HCT116 (cell line): ENCODE measurements around the gene GNGT2. TPM values are rescaled to one million over a fixed set of nuclear protein-coding genes. Genes with fewer than 3 reads are reported as not detected.

Source experiments
- ATAC-seq: fragments of 200-7000 bp; cut with Tn5 transposase; 2 replicates; pipeline ENCODE4 v1.9.1; 2020; ENCODE audit warnings: mild to moderate bottlenecking, moderate library complexity
- BruUV-seq: library from RNA; stranded (reverse); fragments of 400-500 nt; replicated peaks from 2 replicates; lab custom pipeline; 2021; lab: Mats Ljungman, UMichigan
- CTCF ChIA-PET: fragments of 300-600 bp; sonication (Branson Sonifier 250); formaldehyde crosslinking; loops from one replicate; lab custom pipeline; 2021; ENCODE audit warnings: antibody characterized with exemption; lab: Charles Lee
- POLR2A ChIA-PET: fragments of 300-600, 350-600 bp; sonication (Branson Sonifier 250); formaldehyde crosslinking; loops from one replicate; lab custom pipeline; 2021; ENCODE audit warnings: antibody characterized with exemption; lab: Charles Lee
- RAD21 ChIA-PET, 2 experiments: fragments of 300-600 bp; sonication (Branson Sonifier 250); formaldehyde crosslinking; loops; one replicate each; lab custom pipeline; 2023; ENCODE audit warnings: low total read pairs in 2 of 2; ENCODE audit not compliant: uncharacterized antibody in 2 of 2, unreplicated experiment in 2 of 2, low non-redundant PET in 1 of 2; lab: Charles Lee
- DNase-seq: peaks from one replicate; pipeline ENCODE4 v3.0.0-alpha.2; 2010; ENCODE audit warnings: low read depth, low spot score
- H2AFZ ChIP-seq: fragments of 200-600 bp; shearing (Covaris generic), sonication (generic); 2 replicates; pipeline ENCODE4 v1.6.1; 2017; ENCODE audit warnings: low read depth, mixed run types, mixed read lengths, antibody characterized with exemption, low read length; ENCODE audit not compliant: poor library complexity, severe bottlenecking
- H3K27ac ChIP-seq: 2 replicates; pipeline ENCODE4 v1.5.1; 2012; ENCODE audit warnings: low read depth, low read length
- H3K27me3 ChIP-seq: fragments of 200-600 bp; sonication (generic); 2 replicates; pipeline ENCODE4 v1.6.1; 2016; ENCODE audit warnings: mixed run types, low read length, mixed read lengths; ENCODE audit not compliant: insufficient read depth
- H3K36me3 ChIP-seq, 2 experiments: fragments of 200-500 bp in 1 of 2; fragments of 200-600 bp in 1 of 2; sonication (Bioruptor generic) in 1 of 2; sonication (generic) in 1 of 2; 2 replicates each; pipeline versions ENCODE4 v1.5.1 to v1.6.1; 2014 to 2016; ENCODE audit warnings: low read length in 2 of 2, inconsistent platforms in 1 of 2, mixed read lengths in 1 of 2, mixed run types in 1 of 2; ENCODE audit not compliant: insufficient read depth in 2 of 2, control insufficient read depth in 1 of 2
- H3K4me1 ChIP-seq, 2 experiments: fragments of 200-600 bp in 1 of 2; sonication (generic) in 1 of 2; 2 replicates each; pipeline versions ENCODE4 v1.5.1 to v1.6.1; 2012 to 2017; ENCODE audit warnings: low read length in 2 of 2, inconsistent platforms in 1 of 2, mild to moderate bottlenecking in 1 of 2, mixed read lengths in 1 of 2, mixed run types in 1 of 2, moderate library complexity in 1 of 2; ENCODE audit not compliant: insufficient read depth in 2 of 2, control insufficient read depth in 1 of 2
- H3K4me2 ChIP-seq: fragments of 200-600 bp; sonication (generic); 2 replicates; pipeline ENCODE4 v1.6.1; 2017; ENCODE audit warnings: mixed run types, low read length, mixed read lengths
- H3K4me3 ChIP-seq, 2 experiments: fragments of 200-600 bp in 1 of 2; sonication (generic) in 1 of 2; replicated peaks in 1 of 2; 2 replicates each; pipeline ENCODE4 v1.5.1; 2011 to 2016; ENCODE audit warnings: low read length in 2 of 2, control low read depth in 1 of 2, low read depth in 1 of 2, mild to moderate bottlenecking in 1 of 2, mixed read lengths in 1 of 2, mixed run types in 1 of 2
- H3K79me2 ChIP-seq: fragments of 200-600 bp; sonication (generic); 2 replicates; pipeline ENCODE4 v1.6.1; 2017; ENCODE audit warnings: mild to moderate bottlenecking, mixed run types, low read length, moderate library complexity, mixed read lengths; ENCODE audit not compliant: insufficient read depth
- H3K9ac ChIP-seq: fragments of 200-600 bp; sonication (generic); 2 replicates; pipeline ENCODE4 v1.6.1; 2016; ENCODE audit warnings: low read length, mixed read lengths
- H3K9me2 ChIP-seq: fragments of 200-600 bp; sonication (generic), shearing (Covaris generic); 2 replicates; pipeline ENCODE4 v1.6.1; 2017; ENCODE audit warnings: mixed run types, mild to moderate bottlenecking, moderate library complexity; ENCODE audit not compliant: insufficient read depth
- H3K9me3 ChIP-seq, 2 experiments: fragments of 200-500 bp in 1 of 2; fragments of 200-600 bp in 1 of 2; sonication (Bioruptor generic) in 1 of 2; sonication (generic) in 1 of 2; 2 replicates each; pipeline ENCODE4 v1.6.1; 2014 to 2017; ENCODE audit warnings: low read length in 2 of 2, mixed read lengths in 2 of 2, inconsistent platforms in 1 of 2, low read depth in 1 of 2, mild to moderate bottlenecking in 1 of 2, mixed run types in 1 of 2, moderate library complexity in 1 of 2; ENCODE audit not compliant: control insufficient read depth in 1 of 2, insufficient read depth in 1 of 2
- H4K20me1 ChIP-seq: fragments of 200-600 bp; sonication (generic), shearing (Covaris generic); 2 replicates; pipeline ENCODE4 v1.6.1; 2017; ENCODE audit warnings: mixed run types, mild to moderate bottlenecking, moderate library complexity; ENCODE audit not compliant: insufficient read depth
- ATF3 ChIP-seq: IDR thresholded peaks from 2 replicates; pipeline ENCODE4 v1.6.1; 2012
- CBX3 ChIP-seq: IDR thresholded peaks from 2 replicates; pipeline ENCODE4 v1.6.1; 2012; ENCODE audit warnings: low read depth
- CTCF ChIP-seq, 3 experiments: fragments of 200-600 bp in 1 of 3; sonication (generic) in 1 of 3; IDR thresholded peaks in 2 of 3; conservative IDR thresholded peaks in 1 of 3; 2 replicates each; pipeline ENCODE4 v1.5.1; 2012 to 2017; ENCODE audit warnings: low read depth in 2 of 3, low read length in 2 of 3, antibody characterized with exemption in 1 of 3, borderline replicate concordance in 1 of 3, control low read depth in 1 of 3, mild to moderate bottlenecking in 1 of 3, mixed read lengths in 1 of 3, mixed run types in 1 of 3, moderate library complexity in 1 of 3; ENCODE audit not compliant: insufficient read depth in 1 of 3
- EGR1 ChIP-seq: IDR thresholded peaks from 2 replicates; pipeline ENCODE4 v1.6.1; 2012; ENCODE audit warnings: low read depth
- EZH2 ChIP-seq: fragments of 200-600 bp; sonication (generic); IDR thresholded peaks from 2 replicates; pipeline ENCODE4 v1.6.1; 2017; ENCODE audit warnings: antibody characterized with exemption, mixed run types
- EZH2phosphoT487 ChIP-seq: fragments of 200-600 bp; IDR thresholded peaks from 2 replicates; pipeline ENCODE4 v1.6.1; 2018; ENCODE audit warnings: antibody characterized with exemption, borderline replicate concordance
- FOSL1 ChIP-seq: IDR thresholded peaks from 2 replicates; pipeline ENCODE4 v1.6.1; 2012; ENCODE audit warnings: low read depth
- POLR2A ChIP-seq: IDR thresholded peaks from 2 replicates; pipeline ENCODE4 v1.7.0; 2011; ENCODE audit warnings: borderline replicate concordance; ENCODE audit not compliant: insufficient read depth, insufficient read length; ENCODE audit errors: extremely low read depth
- POLR2AphosphoS5 ChIP-seq: IDR thresholded peaks from 2 replicates; pipeline ENCODE4 v1.6.1; 2011; ENCODE audit warnings: mild to moderate bottlenecking, low read depth, low read length, moderate library complexity
- SIN3A ChIP-seq: IDR thresholded peaks from 2 replicates; pipeline ENCODE4 v1.6.1; 2012; ENCODE audit warnings: low read depth
- SP1 ChIP-seq: IDR thresholded peaks from 2 replicates; pipeline ENCODE4 v1.6.1; 2012; ENCODE audit warnings: low read depth
- SRF ChIP-seq: IDR thresholded peaks from 2 replicates; pipeline ENCODE4 v1.6.1; 2012; ENCODE audit warnings: low read depth
- TCF7L2 ChIP-seq: IDR thresholded peaks from 2 replicates; pipeline ENCODE4 v1.7.0; 2011; ENCODE audit warnings: borderline replicate concordance, inconsistent platforms; ENCODE audit not compliant: insufficient read depth, insufficient read length; ENCODE audit errors: extremely low read depth
- YY1 ChIP-seq: IDR thresholded peaks from 2 replicates; pipeline ENCODE4 v1.6.1; 2011; ENCODE audit warnings: low read length, low read depth, moderate library complexity, mild to moderate bottlenecking; ENCODE audit not compliant: insufficient replicate concordance; ENCODE audit errors: extremely low read depth
- ZBTB33 ChIP-seq: IDR thresholded peaks from 2 replicates; pipeline ENCODE4 v1.6.1; 2011; ENCODE audit warnings: mild to moderate bottlenecking, low read length, moderate library complexity; ENCODE audit not compliant: insufficient replicate concordance; ENCODE audit errors: extremely low read depth
- ZFX ChIP-seq: fragments of 450-650 bp; IDR thresholded peaks from 2 replicates; pipeline ENCODE4 v1.6.1; 2017
- intact Hi-C: fragments of 100-400 bp; cut with micrococcal nuclease; formaldehyde crosslinking; loops from 2 replicates; pipeline ENCODE4 v1.10.0; 2022
- total RNA-seq: library from RNA; stranded (reverse); gene quantifications from one replicate; pipeline ENCODE4 v1.2.1, GENCODE V29; 2021; ENCODE audit not compliant: unreplicated experiment

GNGT2 gene
- total RNA-seq, 1 experiment from 2014 or later: not detected

- Histone ChIP-seq H3K79me2 (no peaks in the 10 kb centered on the region), H3K27ac (no peak overlapping the region), H3K9me2 (no peaks in the 10 kb centered on the region), H3K36me3 (no peaks in the 10 kb centered on the region), H2AFZ (no peak overlapping the region), H3K9ac (no peak overlapping the region), H3K27me3 (peaks cover 30% of the 10 kb centered on the region; the same call in 1 of the 2 replicates), H4K20me1 (no peaks in the 10 kb centered on the region), H3K9me3 (no peaks in the 10 kb centered on the region), H3K4me1 (no peaks in the 10 kb centered on the region), H3K4me3 (no peak overlapping the region), H3K4me2 (no peak overlapping the region)
- DNase-seq: no peak
- ChIA-PET CTCF (interaction anchor here (1.1 kb wide), 1 partner anchor 11 kb away, joined by 5 read pairs; no protein-coding TSS in a partner anchor), POLR2A (no interaction called here), RAD21 (no interaction called here)
- TF ChIP-seq ZFX (no peak), SRF (no peak), ZBTB33 (no peak), SIN3A (no peak), EZH2 (no peak), CBX3 (no peak), SP1 (no peak), CTCF (IDR thresholded peaks at IDR 0.05 in 2 of 3, conservative IDR thresholded peaks at IDR 0.05 in 1 of 3; ENCODE audit: borderline replicate concordance in 1 of 3, insufficient read depth in 1 of 3, low read depth in 2 of 3, low read length in 2 of 3) (no peak), EZH2phosphoT487 (no peak), YY1 (no peak), EGR1 (no peak), POLR2AphosphoS5 (no peak), ATF3 (no peak), TCF7L2 (no peak), POLR2A (no peak), FOSL1 (no peak)
- intact Hi-C loops: no loop called here
- ATAC-seq: no peak
- no TSS peak for BruUV-seq
Observed at GRCh38 chr17:49168706-49169105, 41.7 kb downstream of the GNGT2 start.
